Ovary (tissue), 9 donors: Measurements from ENCODE around the gene JDP2. TPM values are rescaled to one million over a fixed set of nuclear protein-coding genes. Genes with fewer than 3 reads are reported as not detected.
"Not testable (repeated sequence)": the region's sequence is repeated elsewhere in the genome, so short reads cannot be mapped to it uniquely, and the experiment has no call there.

Source experiments
- DNase-seq, 5 donors: peaks; one replicate each; pipeline ENCODE4 v3.0.0-alpha.2; 2019 to 2020
- H3K27ac ChIP-seq, 2 donors: fragments of 200-600 bp; one replicate each; pipeline versions ENCODE4 v1.5.1 to v1.8.0; 2019 to 2022
- H3K27me3 ChIP-seq: fragments of 200-600 bp; one replicate; pipeline ENCODE4 v1.8.0; 2022
- H3K36me3 ChIP-seq: fragments of 200-600 bp; sonication (generic); one replicate; pipeline ENCODE4 v1.5.1; 2019
- H3K4me1 ChIP-seq: one replicate; pipeline ENCODE4 v1.8.1; 2013; ENCODE audit warnings: mild to moderate bottlenecking, moderate library complexity; ENCODE audit not compliant: insufficient read depth
- H3K4me3 ChIP-seq: fragments of 200-600 bp; sonication (generic); one replicate; pipeline ENCODE4 v1.5.1; 2017
- H3K9me3 ChIP-seq, 2 donors: fragments of 200-600 bp in 1 of 2; sonication (generic) in 1 of 2; one replicate each; pipeline versions ENCODE4 v1.5.1 to v1.8.1; 2013 to 2019; ENCODE audit warnings: mild to moderate bottlenecking in 1 of 2, moderate library complexity in 1 of 2
- EP300 ChIP-seq: sonication (generic); formaldehyde crosslinking; IDR thresholded peaks from one replicate; pipeline ENCODE4 v1.6.1; 2017; ENCODE audit warnings: antibody characterized with exemption
- POLR2A ChIP-seq: fragments of 450-650 bp; IDR thresholded peaks from one replicate; pipeline ENCODE4 v1.6.1; 2017; ENCODE audit warnings: antibody characterized with exemption, mild to moderate bottlenecking, moderate library complexity
- WGBS, 3 donors: extraction: QIAGEN DNeasy Blood & Tissue Kit in 1 of 3; methylation state at CpG; one replicate each; pipeline versions ENCODE4 v1.1.5 to v1.1.7; 2013 to 2017; 5-methylcytosine and 5-hydroxymethylcytosine counted together
- intact Hi-C, 4 donors: fragments of 100-400 bp; cut with DNase I; formaldehyde crosslinking; loops; one replicate each; pipeline versions ENCODE4 v1.11.0 to v1.15.1; 2022 to 2023
- polyA plus RNA-seq, 2 donors: library from polyadenylated mRNA; stranded (reverse); fragments of 200-250 nt in 1 of 2; fragments of 350-450 nt in 1 of 2; fragmentation: Illumina TruSeq in 1 of 2; extraction: RNeasy Lipid Tissue Mini Kit (QIAGEN cat#74804) in 1 of 2; gene quantifications; one replicate each; pipeline ENCODE4 v1.2.3, GENCODE V29; 2013 to 2014
- total RNA-seq, 7 donors: library from RNA; depleted of rRNA in 2 of 7; stranded (reverse); fragments of >200 nt in 2 of 7; fragmentation: NEBNext Ultra II Directional in 3 of 7; extraction: Animal tissue kit (Norgen Biotek cat#: 25700) in 3 of 7; gene quantifications; one replicate each; pipeline versions ENCODE4 v1.1.0 to v1.2.4, GENCODE V29; 2016 to 2023
- TF ChIP-seq, protein P1 (sequence below), 3 donors: fragments of 450-650 bp in 2 of 3; fragments of 200-600 bp in 1 of 3; IDR thresholded peaks; one replicate each; pipeline versions ENCODE4 v1.5.1 to v1.8.0; 2016 to 2022; ENCODE audit warnings: antibody characterized with exemption in 3 of 3, mild to moderate bottlenecking in 1 of 3
- donor health status: DM: no; HTN: no; CAD: no; lungs with moderate emphysema.
- donor health status: DM: no; HTN: no; CAD: no.
- donor health status: Bipolar disorder and iron deficiency.
- donor health status: DM: yes; HTN: yes; CAD: no.
- donor health status: DM: no; HTN: no; CAD: no.
- donor health status: DM: yes; HTN: yes; CAD: no.

The JDP2 gene
- total and polyA plus RNA-seq, 9 donors, result 16.2 to 89.9 (median 26.8) TPM

DNA sequence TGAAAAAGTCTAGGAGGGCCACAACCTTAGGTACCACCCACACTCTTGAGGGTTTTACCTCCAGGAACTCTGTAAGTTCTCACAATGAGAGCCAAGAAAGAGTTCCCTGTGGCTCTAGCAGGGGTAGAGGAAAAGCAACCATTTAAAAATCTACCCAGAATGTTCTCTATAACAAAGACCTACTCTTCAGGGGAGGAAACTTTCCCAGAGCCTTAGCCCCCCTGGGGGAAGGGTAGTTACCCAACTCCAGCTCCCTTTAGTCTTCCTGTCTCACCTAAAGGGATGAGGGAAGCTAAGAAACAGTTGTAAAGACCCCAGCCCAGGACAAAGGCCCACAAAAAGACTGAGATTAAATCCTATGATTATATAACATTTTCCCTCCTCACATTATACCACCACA is 46.2 kb upstream of the JDP2 start:
- no peak for DNase-seq
- no peak overlapping the region for H3K4me3 ChIP-seq
- no peaks in the 10 kb centered on the region for H3K36me3 ChIP-seq
- H3K27ac ChIP-seq, result no peak overlapping the region
- H3K4me1 ChIP-seq, result peaks cover 1% of the 10 kb centered on the region
- intact Hi-C loops, result no loop called here
- no peaks in the 10 kb centered on the region for H3K27me3 ChIP-seq
- no peaks in the 10 kb centered on the region for H3K9me3 ChIP-seq
- TF ChIP-seq POLR2A (no peak), EP300 (no peak)
- TF ChIP-seq, protein P1, sequence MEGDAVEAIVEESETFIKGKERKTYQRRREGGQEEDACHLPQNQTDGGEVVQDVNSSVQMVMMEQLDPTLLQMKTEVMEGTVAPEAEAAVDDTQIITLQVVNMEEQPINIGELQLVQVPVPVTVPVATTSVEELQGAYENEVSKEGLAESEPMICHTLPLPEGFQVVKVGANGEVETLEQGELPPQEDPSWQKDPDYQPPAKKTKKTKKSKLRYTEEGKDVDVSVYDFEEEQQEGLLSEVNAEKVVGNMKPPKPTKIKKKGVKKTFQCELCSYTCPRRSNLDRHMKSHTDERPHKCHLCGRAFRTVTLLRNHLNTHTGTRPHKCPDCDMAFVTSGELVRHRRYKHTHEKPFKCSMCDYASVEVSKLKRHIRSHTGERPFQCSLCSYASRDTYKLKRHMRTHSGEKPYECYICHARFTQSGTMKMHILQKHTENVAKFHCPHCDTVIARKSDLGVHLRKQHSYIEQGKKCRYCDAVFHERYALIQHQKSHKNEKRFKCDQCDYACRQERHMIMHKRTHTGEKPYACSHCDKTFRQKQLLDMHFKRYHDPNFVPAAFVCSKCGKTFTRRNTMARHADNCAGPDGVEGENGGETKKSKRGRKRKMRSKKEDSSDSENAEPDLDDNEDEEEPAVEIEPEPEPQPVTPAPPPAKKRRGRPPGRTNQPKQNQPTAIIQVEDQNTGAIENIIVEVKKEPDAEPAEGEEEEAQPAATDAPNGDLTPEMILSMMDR (IDR thresholded peaks at IDR 0.05), result no peak

DNA sequence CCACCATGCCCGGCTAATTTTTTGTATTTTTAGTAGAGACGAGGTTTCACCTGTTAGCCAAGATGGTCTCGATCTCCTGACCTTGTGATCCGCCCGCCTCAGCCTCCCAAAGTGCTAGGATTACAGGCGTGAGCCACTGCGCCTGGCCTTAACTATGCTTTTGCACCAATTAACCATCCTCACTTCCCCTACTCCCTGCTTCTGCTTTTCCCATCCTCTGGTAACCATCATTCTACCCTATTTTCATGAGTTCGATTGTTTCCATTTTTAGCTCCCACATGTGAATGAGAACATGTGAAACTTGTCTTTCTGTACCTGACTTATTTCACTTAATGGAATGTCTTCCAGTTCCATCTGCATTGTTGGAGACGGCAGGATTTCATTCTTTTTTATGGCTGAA is 44.6 kb upstream of the JDP2 start:
- H3K27me3 ChIP-seq, DNase-seq, H3K36me3 ChIP-seq, H3K4me3 ChIP-seq, H3K4me1 ChIP-seq, intact Hi-C loops, H3K9me3 ChIP-seq, H3K27ac ChIP-seq: not testable (repeated sequence)
- WGBS, 3 donors, result 95% methylated on average over 9 of the region's 9 CpGs

DNA sequence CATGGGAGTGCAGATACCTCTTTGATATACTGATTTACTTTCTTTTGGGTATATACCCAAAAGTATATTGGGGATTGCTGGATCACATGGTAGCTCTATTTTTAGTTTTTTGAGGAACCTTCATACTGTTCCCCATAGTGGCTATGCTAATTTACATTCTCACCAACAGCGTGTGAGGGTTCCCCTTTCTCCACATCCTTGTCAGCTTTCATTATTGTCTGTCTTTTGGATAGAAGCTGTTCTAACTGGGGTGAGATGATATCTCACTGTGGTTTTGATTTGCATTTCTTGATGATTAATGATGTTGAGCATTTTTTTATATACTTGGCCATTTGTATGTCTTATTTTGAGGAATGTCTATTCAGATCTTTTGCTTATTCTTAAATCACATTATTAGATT is 44.1 kb upstream of the JDP2 start:
- Histone ChIP-seq H3K27me3 (no peaks in the 10 kb centered on the region), H3K27ac (no peak overlapping the region), H3K4me1 (peaks cover 1% of the 10 kb centered on the region), H3K36me3 (no peaks in the 10 kb centered on the region), H3K4me3 (no peak overlapping the region), H3K9me3 (no peaks in the 10 kb centered on the region)
- no peak for DNase-seq
- TF ChIP-seq POLR2A (no peak), EP300 (no peak)
- TF ChIP-seq, protein P1 (IDR thresholded peaks at IDR 0.05), result no peak
- intact Hi-C loops, result no loop called here
- 90 to 97% (median 93%) methylated on average over 1 of the region's 1 CpG for WGBS, 3 donors

DNA sequence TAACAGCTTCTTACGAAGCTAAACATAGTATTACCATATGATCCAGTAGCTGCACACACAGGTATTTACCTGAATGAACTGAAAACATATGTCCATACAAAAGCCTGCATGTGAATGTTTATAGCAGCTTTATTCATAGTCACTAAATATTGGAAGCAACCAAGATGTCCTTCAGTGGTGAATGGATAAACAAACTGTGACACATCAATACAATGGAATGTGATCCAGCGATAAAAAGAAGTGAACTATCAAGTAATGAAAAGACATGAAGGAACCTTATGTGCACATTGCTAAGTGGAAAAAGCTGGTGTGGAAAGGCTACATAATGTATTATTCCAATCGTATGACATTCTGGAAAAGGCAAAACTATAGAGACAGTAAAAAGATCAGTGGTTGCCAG is 38.1 kb upstream of the JDP2 start:
- intact Hi-C loops, result no loop called here
- Histone ChIP-seq H3K9me3 (no peaks in the 10 kb centered on the region), H3K4me3 (no peak overlapping the region), H3K27ac (no peak overlapping the region), H3K36me3 (no peaks in the 10 kb centered on the region), H3K4me1 (no peaks in the 10 kb centered on the region), H3K27me3 (no peaks in the 10 kb centered on the region)
- DNase-seq, result no peak
- 75 to 89% (median 76%) methylated on average over 3 of the region's 3 CpGs for WGBS, 3 donors
- TF ChIP-seq EP300, result no peak
- TF ChIP-seq, protein P1 (IDR thresholded peaks at IDR 0.05), result no peak

DNA sequence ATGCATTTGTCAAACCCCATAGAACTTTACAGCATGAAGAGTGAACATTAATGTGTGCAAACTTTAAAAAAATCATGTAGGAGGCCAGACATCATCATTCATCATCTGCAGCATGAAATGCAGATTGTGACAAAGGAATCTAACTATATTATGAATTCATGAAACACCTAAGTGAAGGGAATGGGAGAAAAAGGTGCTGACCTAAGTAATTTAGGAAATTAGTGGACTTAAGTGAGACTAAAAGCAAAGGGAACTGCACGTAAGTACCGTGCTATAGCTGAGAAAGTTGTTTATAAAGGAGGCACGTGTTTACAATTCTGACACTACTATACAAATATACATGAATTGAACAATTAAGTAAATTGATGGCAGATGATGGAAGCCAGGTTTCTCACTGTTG is 37.6 kb upstream of the JDP2 start:
- H3K4me1 ChIP-seq, result no peaks in the 10 kb centered on the region
- intact Hi-C loops, result no loop called here
- DNase-seq, result no peak
- no peaks in the 10 kb centered on the region for H3K9me3 ChIP-seq
- WGBS, 3 donors, result 88 to 90% (median 89%) methylated on average over 3 of the region's 3 CpGs
- no peak overlapping the region for H3K4me3 ChIP-seq
- H3K36me3 ChIP-seq, result no peaks in the 10 kb centered on the region
- H3K27me3 ChIP-seq, result no peaks in the 10 kb centered on the region
- TF ChIP-seq EP300 (no peak), POLR2A (no peak)
- TF ChIP-seq, protein P1 (IDR thresholded peaks at IDR 0.05), result no peak
- H3K27ac ChIP-seq, result no peak overlapping the region
